ENCODE results near the gene SSH2.

- TF ChIP-seq YY1 (tag by site-specific recombination; IDR thresholded peaks at IDR 0.05) (no peak), ZNF610 (tag by site-specific recombination; IDR thresholded peaks at IDR 0.05; ENCODE audit: borderline replicate concordance) (no peak), KLF7 (tag by site-specific recombination; IDR thresholded peaks at IDR 0.05; ENCODE audit: borderline replicate concordance) (no peak), CTCF (tag by site-specific recombination; IDR thresholded peaks at IDR 0.05) (no peak), ZNF785 (tag by site-specific recombination; IDR thresholded peaks at IDR 0.05) (no peak), KLF10 (tag by site-specific recombination; IDR thresholded peaks at IDR 0.05) (no peak), GLIS1 (tag by site-specific recombination; IDR thresholded peaks at IDR 0.05) (no peak), GFI1B (tag by site-specific recombination; IDR thresholded peaks at IDR 0.05) (no peak), PBX3 (CRISPR knock-in tag; IDR thresholded peaks at IDR 0.05) (no peak), ZNF311 (tag by site-specific recombination; IDR thresholded peaks at IDR 0.05; ENCODE audit: borderline replicate concordance) (no peak)
These were observed 50.0 kb downstream of the SSH2 start for GRCh38 chr17:29880031-29880430.

Data from HEK293 (cell line).